ENCODE results near the gene ARHGEF11.
A peak's percentile ranks its signal among the peaks of the same experiment; 100 is the strongest.

ARHGEF11 gene

GRCh38 chr1:156912310-156912709, 133.2 kb downstream of the ARHGEF11 start:
- no peak for DNase-seq (ENCODE audit: low read depth in 2 of 3, low spot score in 1 of 3)

GRCh38 chr1:156911577-156912298, 133.8 kb downstream of the ARHGEF11 start:
- DNase-seq (ENCODE audit: low read depth in 2 of 3, low spot score in 1 of 3), result no peak

GRCh38 chr1:156910309-156910782, 135.2 kb downstream of the ARHGEF11 start:
- DNase-seq (ENCODE audit: low read depth in 2 of 3, low spot score in 1 of 3), result peak; percentile 27 to 55 (median 35)

- DNase-seq (ENCODE audit: low read depth in 2 of 3, low spot score in 1 of 3), result no peak
Measured at GRCh38 chr1:156909671-156910070, 135.9 kb downstream of the ARHGEF11 start.

GRCh38 chr1:156908955-156909354, 136.6 kb downstream of the ARHGEF11 start:
- DNase-seq (ENCODE audit: low read depth in 2 of 3, low spot score in 1 of 3), result no peak

- no peak for DNase-seq (ENCODE audit: low read depth in 2 of 3, low spot score in 1 of 3)
Measured at GRCh38 chr1:156908541-156908940, 137.0 kb downstream of the ARHGEF11 start.

- DNase-seq (ENCODE audit: low read depth in 2 of 3, low spot score in 1 of 3), result no peak
Measured at GRCh38 chr1:156906206-156906906, 139.2 kb downstream of the ARHGEF11 start.

GRCh38 chr1:156905651-156906050, 139.9 kb downstream of the ARHGEF11 start:
- no peak for DNase-seq (ENCODE audit: low read depth in 2 of 3, low spot score in 1 of 3)

GRCh38 chr1:156905176-156905575, 140.4 kb downstream of the ARHGEF11 start:
- DNase-seq (ENCODE audit: low read depth in 2 of 3, low spot score in 1 of 3), result no peak

- DNase-seq (ENCODE audit: low read depth in 2 of 3, low spot score in 1 of 3), result no peak
Measured at GRCh38 chr1:156904187-156904959, 141.2 kb downstream of the ARHGEF11 start.

- DNase-seq (ENCODE audit: low read depth in 2 of 3, low spot score in 1 of 3), result no peak
Measured at GRCh38 chr1:156903328-156904091, 142.0 kb downstream of the ARHGEF11 start.

GRCh38 chr1:156901966-156902915, 143.3 kb downstream of the ARHGEF11 start:
- no peak for DNase-seq (ENCODE audit: low read depth in 2 of 3, low spot score in 1 of 3)

- DNase-seq (ENCODE audit: low read depth in 2 of 3, low spot score in 1 of 3), result no peak
Measured at GRCh38 chr1:156901590-156901900, 144.0 kb downstream of the ARHGEF11 start.

GRCh38 chr1:156900896-156901589, 144.5 kb downstream of the ARHGEF11 start:
- DNase-seq (ENCODE audit: low read depth in 2 of 3, low spot score in 1 of 3), result no peak

GRCh38 chr1:156899956-156900718, 145.4 kb downstream of the ARHGEF11 start:
- DNase-seq (ENCODE audit: low read depth in 2 of 3, low spot score in 1 of 3), result no peak

GRCh38 chr1:156898971-156899664, 146.4 kb downstream of the ARHGEF11 start:
- DNase-seq (ENCODE audit: low read depth in 2 of 3, low spot score in 1 of 3), result no peak

- DNase-seq (ENCODE audit: low read depth in 2 of 3, low spot score in 1 of 3), result no peak
Measured at GRCh38 chr1:156898161-156898566, 147.4 kb downstream of the ARHGEF11 start.

All from stimulated activated CD4-positive, alpha-beta T cell treated with anti-CD3 and anti-CD28 coated beads, Interleukin-12 subunit alpha, Interleukin-12 subunit beta, amount 100 ng/mL, for 48 hours (primary cell).